ENCODE data around the gene USP17L25.
"Not testable (repeated sequence)": the region's sequence is repeated elsewhere in the genome, so short reads cannot be mapped to it uniquely, and the experiment has no call there.

USP17L25 gene

DNA sequence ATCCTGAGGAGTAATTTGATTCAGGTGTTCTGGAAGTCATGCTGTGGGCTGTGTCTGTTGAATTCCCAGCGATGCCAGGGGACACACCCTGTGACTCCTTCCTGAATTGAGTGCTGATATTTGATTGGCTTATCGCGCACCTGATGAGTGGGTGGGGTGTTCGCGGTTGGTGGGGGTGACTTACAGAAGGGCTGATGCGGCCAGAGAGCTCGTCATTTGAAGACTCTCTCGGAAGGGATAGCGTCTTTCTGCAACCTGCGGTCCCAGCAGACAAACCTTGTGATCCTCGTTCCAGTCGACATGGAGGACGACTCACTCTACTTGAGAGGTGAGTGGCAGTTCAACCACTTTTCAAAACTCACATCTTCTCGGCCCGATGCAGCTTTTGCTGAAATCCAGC lies at the start of gene USP17L25:
Gene USP17L25, plus strand, starts transcription at position 301 of the 400 bp plus-strand sequence. Its CDS starts 0 bp downstream, at position 301.
- DNase-seq, result not testable (repeated sequence)

GRCh38 chr4:9324191-9324590 lies 5.5 kb upstream of the USP17L25 start:
- not testable (repeated sequence) for DNase-seq

- DNase-seq, result not testable (repeated sequence)
Observed at GRCh38 chr4:9324865-9325264, 4.8 kb upstream of the USP17L25 start, which contains the start of gene USP17L24. Gene USP17L24 (plus strand): TSS chr4:9325165. CDS start chr4:9325165, 0 bp downstream.

DNA sequence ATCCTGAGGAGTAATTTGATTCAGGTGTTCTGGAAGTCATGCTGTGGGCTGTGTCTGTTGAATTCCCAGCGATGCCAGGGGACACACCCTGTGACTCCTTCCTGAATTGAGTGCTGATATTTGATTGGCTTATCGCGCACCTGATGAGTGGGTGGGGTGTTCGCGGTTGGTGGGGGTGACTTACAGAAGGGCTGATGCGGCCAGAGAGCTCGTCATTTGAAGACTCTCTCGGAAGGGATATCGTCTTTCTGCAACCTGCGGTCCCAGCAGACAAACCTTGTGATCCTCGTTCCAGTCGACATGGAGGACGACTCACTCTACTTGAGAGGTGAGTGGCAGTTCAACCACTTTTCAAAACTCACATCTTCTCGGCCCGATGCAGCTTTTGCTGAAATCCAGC lies 4.6 kb downstream of the USP17L25 start, which contains the start of gene USP17L26:
Gene USP17L26, plus strand, starts transcription at position 301 of the 400 bp plus-strand sequence. Its CDS starts 0 bp downstream, at position 301.
- not testable (repeated sequence) for DNase-seq

GRCh38 chr4:9339103-9339502 lies 9.4 kb downstream of the USP17L25 start, which contains the start of gene USP17L5:
Gene USP17L5 (plus strand): TSS chr4:9339403. CDS start chr4:9339403, 0 bp downstream.
- not testable (repeated sequence) for DNase-seq

DNA sequence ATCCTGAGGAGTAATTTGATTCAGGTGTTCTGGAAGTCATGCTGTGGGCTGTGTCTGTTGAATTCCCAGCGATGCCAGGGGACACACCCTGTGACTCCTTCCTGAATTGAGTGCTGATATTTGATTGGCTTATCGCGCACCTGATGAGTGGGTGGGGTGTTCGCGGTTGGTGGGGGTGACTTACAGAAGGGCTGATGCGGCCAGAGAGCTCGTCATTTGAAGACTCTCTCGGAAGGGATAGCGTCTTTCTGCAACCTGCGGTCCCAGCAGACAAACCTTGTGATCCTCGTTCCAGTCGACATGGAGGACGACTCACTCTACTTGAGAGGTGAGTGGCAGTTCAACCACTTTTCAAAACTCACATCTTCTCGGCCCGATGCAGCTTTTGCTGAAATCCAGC lies 14.1 kb downstream of the USP17L25 start, which contains the start of gene USP17L27:
Gene USP17L27, plus strand, starts transcription at position 301 of the 400 bp plus-strand sequence. Its CDS starts 0 bp downstream, at position 301.
- not testable (repeated sequence) for DNase-seq

GRCh38 chr4:9348593-9348992 lies 18.9 kb downstream of the USP17L25 start, which contains the start of gene USP17L28:
Gene USP17L28 (plus strand): TSS chr4:9348893. CDS start chr4:9348893, 0 bp downstream.
- not testable (repeated sequence) for DNase-seq

GRCh38 chr4:9350866-9351265 lies 21.2 kb downstream of the USP17L25 start:
- not testable (repeated sequence) for DNase-seq

- not testable (repeated sequence) for DNase-seq
Observed at GRCh38 chr4:9353338-9353737, 23.6 kb downstream of the USP17L25 start, which contains the start of gene USP17L29. Gene USP17L29 (plus strand): TSS chr4:9353638. CDS start chr4:9353638, 0 bp downstream.

DNA sequence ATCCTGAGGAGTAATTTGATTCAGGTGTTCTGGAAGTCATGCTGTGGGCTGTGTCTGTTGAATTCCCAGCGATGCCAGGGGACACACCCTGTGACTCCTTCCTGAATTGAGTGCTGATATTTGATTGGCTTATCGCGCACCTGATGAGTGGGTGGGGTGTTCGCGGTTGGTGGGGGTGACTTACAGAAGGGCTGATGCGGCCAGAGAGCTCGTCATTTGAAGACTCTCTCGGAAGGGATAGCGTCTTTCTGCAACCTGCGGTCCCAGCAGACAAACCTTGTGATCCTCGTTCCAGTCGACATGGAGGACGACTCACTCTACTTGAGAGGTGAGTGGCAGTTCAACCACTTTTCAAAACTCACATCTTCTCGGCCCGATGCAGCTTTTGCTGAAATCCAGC lies 33.1 kb downstream of the USP17L25 start, which contains the start of gene USP17L30:
Gene USP17L30, plus strand, starts transcription at position 301 of the 400 bp plus-strand sequence. Its CDS starts 0 bp downstream, at position 301.
- DNase-seq, result not testable (repeated sequence)

GRCh38 chr4:9379881-9380280 lies 50.2 kb downstream of the USP17L25 start:
- DNase-seq, result not testable (repeated sequence)
